B cell (primary cell): Measurements from ENCODE around the gene CERCAM.

Experiments used
- EZH2 ChIP-seq: IDR thresholded peaks from 2 replicates; pipeline ENCODE4 v1.6.1; 2012; ENCODE audit warnings: borderline replicate concordance, low read depth, mild to moderate bottlenecking, moderate library complexity, low read length; ENCODE audit not compliant: insufficient read depth, poor library complexity, severe bottlenecking
- TF ChIP-seq, protein P1 (sequence below): fragments of 200-600 bp; IDR thresholded peaks from one replicate; pipeline ENCODE4 v1.8.0; 2022; ENCODE audit warnings: antibody characterized with exemption, mild to moderate bottlenecking

DNA sequence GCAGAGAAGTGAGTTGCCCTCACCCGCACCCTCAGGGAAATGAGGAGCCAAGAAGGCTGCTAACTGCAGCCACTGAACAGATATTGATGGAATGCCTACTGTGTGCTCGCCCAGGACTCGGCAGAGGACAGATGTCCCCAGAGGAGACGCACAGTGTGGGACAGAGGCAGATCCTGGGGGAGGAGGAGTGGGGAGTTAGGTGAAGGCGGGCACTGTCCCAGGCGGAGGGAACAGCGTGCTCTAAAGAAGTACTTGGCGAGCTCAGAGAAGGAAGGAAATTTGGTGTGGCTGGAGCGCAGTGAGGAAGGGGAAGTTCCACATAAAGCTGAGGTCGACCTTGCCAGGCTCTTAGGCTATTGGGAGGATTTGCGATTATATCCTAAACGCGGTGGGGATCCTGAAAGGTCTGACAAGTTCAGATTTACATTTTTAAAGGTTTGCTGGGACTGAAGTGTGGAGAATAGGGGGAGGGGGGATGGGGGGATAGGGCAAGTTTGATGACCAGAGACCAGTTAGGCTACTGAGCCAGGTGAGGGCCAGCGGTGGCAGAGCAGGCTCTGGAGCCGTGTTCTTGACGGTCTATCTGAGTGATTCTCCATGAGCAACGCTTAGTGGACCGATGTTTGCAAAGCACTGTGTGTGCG is 23.6 kb upstream of the CERCAM start:
- TF ChIP-seq, protein P1, sequence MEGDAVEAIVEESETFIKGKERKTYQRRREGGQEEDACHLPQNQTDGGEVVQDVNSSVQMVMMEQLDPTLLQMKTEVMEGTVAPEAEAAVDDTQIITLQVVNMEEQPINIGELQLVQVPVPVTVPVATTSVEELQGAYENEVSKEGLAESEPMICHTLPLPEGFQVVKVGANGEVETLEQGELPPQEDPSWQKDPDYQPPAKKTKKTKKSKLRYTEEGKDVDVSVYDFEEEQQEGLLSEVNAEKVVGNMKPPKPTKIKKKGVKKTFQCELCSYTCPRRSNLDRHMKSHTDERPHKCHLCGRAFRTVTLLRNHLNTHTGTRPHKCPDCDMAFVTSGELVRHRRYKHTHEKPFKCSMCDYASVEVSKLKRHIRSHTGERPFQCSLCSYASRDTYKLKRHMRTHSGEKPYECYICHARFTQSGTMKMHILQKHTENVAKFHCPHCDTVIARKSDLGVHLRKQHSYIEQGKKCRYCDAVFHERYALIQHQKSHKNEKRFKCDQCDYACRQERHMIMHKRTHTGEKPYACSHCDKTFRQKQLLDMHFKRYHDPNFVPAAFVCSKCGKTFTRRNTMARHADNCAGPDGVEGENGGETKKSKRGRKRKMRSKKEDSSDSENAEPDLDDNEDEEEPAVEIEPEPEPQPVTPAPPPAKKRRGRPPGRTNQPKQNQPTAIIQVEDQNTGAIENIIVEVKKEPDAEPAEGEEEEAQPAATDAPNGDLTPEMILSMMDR, result no peak
- no peak for TF ChIP-seq EZH2
